WTC11 (cell line): ENCODE results near the gene PIPOX.

ENCODE experiments used
- TEAD4 ChIP-seq: sonication (generic); formaldehyde crosslinking; IDR thresholded peaks from 2 replicates; pipeline ENCODE4 v1.8.0; 2022; ENCODE audit warnings: mild to moderate bottlenecking, missing genetic modification reagents
- TF ChIP-seq, protein P1 (sequence below): sonication (generic); formaldehyde crosslinking; IDR thresholded peaks from 2 replicates; pipeline ENCODE4 v1.8.0; 2022; ENCODE audit warnings: mild to moderate bottlenecking, missing genetic modification reagents

DNA sequence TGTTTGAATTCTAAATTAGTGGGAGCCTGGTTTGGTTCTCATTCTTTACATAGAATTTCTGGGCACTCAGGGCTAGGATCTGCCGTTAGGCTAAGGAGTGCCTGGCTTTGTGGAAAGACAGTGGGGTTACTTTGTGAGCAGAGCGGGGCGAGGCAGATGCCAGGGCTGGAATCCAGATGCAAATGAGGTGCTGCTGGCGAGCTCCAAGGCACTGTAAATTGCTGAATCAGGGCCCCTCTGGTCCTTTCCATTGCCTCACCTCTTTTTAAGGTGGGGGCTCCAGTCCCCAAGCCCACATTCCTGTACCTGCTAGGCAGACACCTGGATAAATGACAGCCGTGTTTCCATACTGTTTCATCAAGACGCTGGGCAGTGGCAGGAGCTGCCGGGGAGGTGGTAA, 33.8 kb downstream of the PIPOX start:
- TF ChIP-seq, protein P1, sequence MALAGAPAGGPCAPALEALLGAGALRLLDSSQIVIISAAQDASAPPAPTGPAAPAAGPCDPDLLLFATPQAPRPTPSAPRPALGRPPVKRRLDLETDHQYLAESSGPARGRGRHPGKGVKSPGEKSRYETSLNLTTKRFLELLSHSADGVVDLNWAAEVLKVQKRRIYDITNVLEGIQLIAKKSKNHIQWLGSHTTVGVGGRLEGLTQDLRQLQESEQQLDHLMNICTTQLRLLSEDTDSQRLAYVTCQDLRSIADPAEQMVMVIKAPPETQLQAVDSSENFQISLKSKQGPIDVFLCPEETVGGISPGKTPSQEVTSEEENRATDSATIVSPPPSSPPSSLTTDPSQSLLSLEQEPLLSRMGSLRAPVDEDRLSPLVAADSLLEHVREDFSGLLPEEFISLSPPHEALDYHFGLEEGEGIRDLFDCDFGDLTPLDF (CRISPR knock-in tag) = no peak
- no peak for TF ChIP-seq TEAD4 (CRISPR knock-in tag)
